ENCODE data around the gene ZNF638. TPM values are rescaled to one million over a fixed set of nuclear protein-coding genes. Genes with fewer than 3 reads are reported as not detected.

The ZNF638 gene
- total and polyA plus RNA-seq, 8 donors = 92.1 to 280 (median 221) TPM

GRCh38 chr2:71283131-71283530 is 48.5 kb upstream of the ZNF638 start:
- DNase-seq (no peak), ATAC-seq (no peak)
- intact Hi-C loops (cut with DNase I) = no loop called here
- no peak overlapping the region for H3K27ac ChIP-seq
- H3K9me3 ChIP-seq = no peaks in the 10 kb centered on the region
- H3K36me3 ChIP-seq = no peaks in the 10 kb centered on the region
- TF ChIP-seq CTCF (IDR thresholded peaks at IDR 0.05) = no peak
- no peaks in the 10 kb centered on the region for H3K4me1 ChIP-seq
- peaks cover 16 to 63% of the 10 kb centered on the region in 2 donors for H3K27me3 ChIP-seq
- H3K4me3 ChIP-seq = no peak overlapping the region

DNA sequence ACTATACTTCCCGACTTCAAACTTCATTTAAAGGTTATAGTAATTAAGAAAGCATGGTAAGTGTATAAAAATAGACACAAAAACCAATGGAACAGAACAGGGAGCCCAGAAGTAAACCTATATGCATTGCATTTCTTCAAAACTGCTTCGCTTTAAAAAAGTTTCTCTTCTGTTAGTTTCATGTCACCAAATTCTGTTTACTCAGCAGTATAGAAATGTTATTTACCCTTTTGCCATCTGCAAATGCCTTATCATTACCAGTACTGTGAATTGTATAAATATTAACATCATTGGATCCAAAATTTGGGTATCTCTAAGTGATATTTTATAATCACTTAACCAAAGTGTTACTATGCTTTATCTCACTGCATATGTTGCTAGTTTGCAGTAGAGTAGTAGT is 45.9 kb upstream of the ZNF638 start:
- Histone ChIP-seq H3K27ac (no peak overlapping the region), H3K27me3 (peaks cover 0 to 37% of the 10 kb centered on the region in 2 donors)

DNA sequence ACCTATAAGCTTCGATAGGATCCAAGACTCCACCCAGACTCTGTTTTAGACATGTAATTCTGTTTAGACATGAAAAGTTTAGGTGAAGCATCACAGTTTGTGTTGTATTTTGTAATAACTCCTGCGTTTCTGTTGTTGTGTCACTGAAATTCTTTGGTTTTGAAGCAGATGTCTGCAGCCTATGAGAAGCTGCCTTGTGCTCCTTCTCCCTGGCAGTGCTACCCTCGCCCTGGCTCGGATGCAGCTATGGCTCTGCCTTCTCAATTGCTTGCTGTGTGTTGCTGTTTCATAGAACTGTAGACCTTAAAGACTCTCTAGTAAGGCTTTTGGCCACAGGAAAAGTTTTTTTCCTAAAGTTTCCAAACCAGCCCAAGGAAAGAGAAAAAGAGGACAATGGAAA is 40.2 kb upstream of the ZNF638 start:
- DNase-seq (no peak), ATAC-seq (no peak)
- Histone ChIP-seq H3K27ac (no peak overlapping the region), H3K4me3 (no peak overlapping the region), H3K9me3 (no peaks in the 10 kb centered on the region), H3K36me3 (no peaks in the 10 kb centered on the region), H3K4me1 (no peaks in the 10 kb centered on the region), H3K27me3 (peaks cover 0 to 7% of the 10 kb centered on the region in 2 donors)
- no peak for TF ChIP-seq CTCF (IDR thresholded peaks at IDR 0.05)
- intact Hi-C loops (cut with DNase I) = no loop called here

More for the DNA sequence above, 45.9 kb upstream of the ZNF638 start:
- DNase-seq (no peak), ATAC-seq (no peak)
- Histone ChIP-seq H3K4me1 (no peaks in the 10 kb centered on the region), H3K36me3 (no peaks in the 10 kb centered on the region), H3K9me3 (no peaks in the 10 kb centered on the region), H3K4me3 (no peak overlapping the region)
- TF ChIP-seq CTCF (IDR thresholded peaks at IDR 0.05) = no peak
- intact Hi-C loops (cut with DNase I) = no loop called here

- H3K27me3 ChIP-seq = peaks cover 0 to 3% of the 10 kb centered on the region in 2 donors
- no peaks in the 10 kb centered on the region for H3K4me1 ChIP-seq
- DNase-seq (no peak), ATAC-seq (no peak)
- H3K9me3 ChIP-seq = no peaks in the 10 kb centered on the region
- H3K36me3 ChIP-seq = no peaks in the 10 kb centered on the region
- H3K4me3 ChIP-seq = no peak overlapping the region
- H3K27ac ChIP-seq = no peak overlapping the region
- no peak for TF ChIP-seq CTCF (IDR thresholded peaks at IDR 0.05)
- intact Hi-C loops (cut with DNase I) = no loop called here
Measured at GRCh38 chr2:71292159-71292558, 39.4 kb upstream of the ZNF638 start.

DNA sequence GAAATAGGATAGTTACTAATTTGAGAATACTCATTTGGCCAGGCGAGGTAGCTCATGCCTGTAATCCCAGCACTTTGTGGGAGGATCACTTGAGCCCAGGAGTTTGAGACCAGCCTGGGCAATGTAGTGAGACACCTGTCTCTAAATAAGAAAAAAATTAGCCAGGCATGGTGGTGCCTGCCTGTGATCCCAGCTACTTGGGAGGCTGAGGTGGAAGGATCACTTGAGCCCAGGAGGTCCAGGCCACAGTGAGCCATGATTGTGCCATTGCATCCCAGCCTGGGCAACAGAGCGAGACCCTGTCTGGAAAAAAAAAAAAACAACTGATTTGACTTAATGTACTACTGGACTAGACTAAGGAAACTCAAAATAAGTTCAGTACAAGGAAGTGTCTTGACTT is 32.7 kb upstream of the ZNF638 start:
- DNase-seq = no peak
- no peak overlapping the region for H3K27ac ChIP-seq
- H3K27me3 ChIP-seq = no peaks in the 10 kb centered on the region
- ATAC-seq = no peak
- H3K9me3 ChIP-seq = no peaks in the 10 kb centered on the region
- H3K4me1 ChIP-seq = no peaks in the 10 kb centered on the region
- intact Hi-C loops (cut with DNase I) = no loop called here
- no peak for TF ChIP-seq CTCF (IDR thresholded peaks at IDR 0.05)
- H3K4me3 ChIP-seq = no peak overlapping the region
- no peaks in the 10 kb centered on the region for H3K36me3 ChIP-seq

All from left lung (tissue), 10 donors.